ENCODE measurements around the gene MKRN2.
"Not testable (repeated sequence)": the region's sequence is repeated elsewhere in the genome, so short reads cannot be mapped to it uniquely, and the experiment has no call there.

The MKRN2 gene

DNA sequence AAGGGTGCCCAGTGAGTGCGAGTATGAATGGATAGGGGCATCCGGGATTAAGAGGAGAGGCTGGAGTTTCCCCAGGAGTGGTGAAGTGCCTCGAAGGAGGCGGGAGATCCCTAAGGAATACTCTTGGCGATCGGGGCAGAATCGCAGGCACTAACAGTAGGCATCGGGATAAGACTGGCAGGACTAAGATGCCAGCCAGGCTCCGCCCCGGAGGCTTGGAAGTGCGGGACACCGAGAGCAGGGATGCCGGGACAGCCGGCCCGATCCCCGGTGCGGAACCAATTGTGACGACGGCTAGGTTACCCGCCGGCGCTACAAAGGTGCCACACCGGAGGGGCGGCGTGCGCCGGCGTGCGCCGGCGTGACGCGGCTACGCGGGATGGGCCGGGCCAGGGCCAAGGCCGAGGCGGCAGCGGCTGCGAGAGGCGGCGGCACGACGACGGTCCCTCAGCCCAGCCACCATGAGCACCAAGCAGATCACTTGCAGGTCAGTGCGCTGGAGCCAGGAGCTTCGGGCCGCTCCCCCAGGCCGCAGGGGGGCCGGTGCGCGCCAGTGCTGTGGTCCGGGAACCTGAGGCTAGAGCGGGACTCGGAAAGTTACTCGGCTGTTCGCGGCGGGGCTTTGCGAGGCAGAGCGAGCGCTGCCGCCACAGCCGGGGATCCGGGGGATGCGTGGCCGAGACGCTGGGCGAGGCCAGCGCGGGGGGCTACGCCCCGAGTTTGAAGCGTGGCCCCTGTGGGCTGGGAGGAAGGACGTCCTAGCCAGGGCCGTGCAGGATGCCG lies at the start of gene MKRN2:
Gene MKRN2 (plus strand): TSS at position 398 of the 783 bp plus-strand sequence. CDS start 64 bp downstream, at position 462.
- DNase-seq (ENCODE audit: extremely low spot score, insufficient read length, low read depth): peak; percentile 75
- peak; percentile 89 for FAIRE-seq

GRCh38 chr3:12507591-12508281 lies 49.2 kb upstream of the MKRN2 start:
- FAIRE-seq (no peak), DNase-seq (ENCODE audit: extremely low spot score, insufficient read length, low read depth) (no peak)

DNA sequence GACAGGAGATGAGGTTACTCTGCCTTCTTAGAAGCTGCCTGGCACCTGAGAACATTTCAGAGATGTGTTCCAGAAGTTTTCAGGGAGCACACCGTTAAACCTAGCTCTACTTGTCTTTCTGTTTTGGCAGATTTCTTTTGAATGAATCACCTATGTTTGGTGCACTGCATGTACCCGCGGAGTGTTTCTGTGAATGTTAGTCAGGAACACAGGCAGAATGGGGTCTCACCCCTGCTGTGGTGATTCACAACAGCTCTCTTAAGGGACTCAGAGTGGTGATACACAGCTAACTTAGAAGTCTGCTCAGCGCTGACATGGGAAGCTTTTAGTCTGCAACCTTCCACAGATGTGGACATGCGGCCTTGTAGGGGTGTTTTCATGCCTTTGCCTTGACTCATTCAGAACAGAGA lies 48.6 kb upstream of the MKRN2 start:
- FAIRE-seq: no peak
- no peak for DNase-seq (ENCODE audit: extremely low spot score, insufficient read length, low read depth)

DNA sequence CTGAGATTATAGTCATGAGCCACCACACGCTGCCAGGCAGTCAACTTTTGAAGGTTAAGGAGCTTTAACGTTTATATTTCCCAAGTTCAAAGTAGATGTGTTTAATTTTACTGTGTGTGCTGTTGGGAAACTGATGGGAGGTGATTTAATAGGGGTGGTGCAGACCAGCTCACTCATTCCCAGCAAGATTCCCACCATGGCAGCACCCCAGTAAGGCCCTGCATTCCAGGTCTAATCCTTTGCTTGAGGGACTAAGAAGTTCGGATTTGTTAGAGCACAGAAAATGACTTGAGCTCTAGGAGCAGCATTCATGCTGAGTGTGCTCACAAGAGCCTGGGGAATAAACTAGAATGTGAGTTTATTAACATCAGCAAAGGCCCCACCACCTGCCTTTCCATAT lies 47.4 kb upstream of the MKRN2 start:
- no peak for FAIRE-seq
- DNase-seq (ENCODE audit: extremely low spot score, insufficient read length, low read depth): no peak

DNA sequence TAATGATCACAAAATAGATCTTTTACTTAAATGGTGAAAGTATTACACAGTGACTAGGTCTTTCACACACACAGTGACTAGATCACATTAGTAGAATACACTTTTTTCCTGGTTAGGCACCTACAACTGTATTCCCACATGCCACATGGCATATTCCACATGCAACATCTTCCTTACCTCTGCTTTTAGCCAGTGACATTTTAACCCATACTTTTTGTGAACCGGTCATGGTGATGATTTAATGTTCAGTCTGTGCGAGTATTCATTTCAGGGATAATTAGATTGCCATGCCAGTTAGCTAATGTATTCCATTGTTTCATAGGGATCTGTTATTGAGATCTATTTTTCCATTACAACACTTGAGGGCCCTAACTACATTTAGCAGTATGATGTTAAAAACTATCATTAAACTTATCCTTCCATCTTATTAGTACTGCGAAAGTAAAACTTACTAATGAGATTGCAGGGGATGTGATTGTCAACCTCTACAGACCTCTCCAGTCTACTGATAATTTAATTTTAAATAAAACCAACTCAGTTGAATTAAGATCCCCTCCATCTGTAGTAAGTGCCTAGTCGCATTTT lies 44.3 kb upstream of the MKRN2 start:
- no peak for DNase-seq (ENCODE audit: extremely low spot score, insufficient read length, low read depth)
- no peak for FAIRE-seq

DNA sequence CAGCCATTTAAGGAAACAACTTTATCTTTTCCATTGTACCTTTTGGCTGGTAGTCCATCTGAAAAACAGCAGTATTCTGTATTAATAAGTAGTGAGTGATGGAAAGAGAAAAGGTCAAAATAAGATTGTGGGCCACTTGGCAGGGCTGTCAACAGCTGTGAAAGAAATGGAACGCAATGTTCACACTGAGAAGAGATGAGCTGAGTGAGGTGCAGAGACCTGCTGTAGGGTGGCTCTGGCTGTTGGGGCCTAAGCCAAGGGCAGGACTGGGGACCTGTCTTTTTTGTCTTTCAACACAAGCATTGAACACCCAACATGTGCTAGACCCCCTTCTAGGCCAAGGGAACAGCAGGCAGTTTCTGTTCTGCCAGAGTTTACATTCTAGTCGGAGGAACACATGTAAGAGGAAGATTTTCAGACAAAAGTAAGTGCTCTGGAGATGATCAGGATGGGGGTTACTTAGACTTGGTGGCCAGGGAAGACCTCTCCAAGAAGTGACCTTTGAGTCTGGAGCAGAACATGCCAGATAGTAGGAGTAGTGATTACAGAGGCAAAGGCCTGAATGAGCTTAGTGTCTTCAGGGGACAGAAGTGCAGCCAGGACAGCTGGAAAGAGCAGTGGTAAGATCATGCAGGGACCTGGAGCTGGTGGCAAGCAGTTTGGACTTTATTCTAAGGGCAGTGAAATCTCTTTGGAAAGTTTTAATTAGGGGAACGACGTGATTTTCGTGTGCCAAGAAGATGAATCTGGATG lies 43.0 kb upstream of the MKRN2 start:
- DNase-seq (ENCODE audit: extremely low spot score, insufficient read length, low read depth) (no peak), FAIRE-seq (no peak)

- no peak for DNase-seq (ENCODE audit: extremely low spot score, insufficient read length, low read depth)
- FAIRE-seq: no peak
Measured at GRCh38 chr3:12515631-12516030, 41.3 kb upstream of the MKRN2 start.

- DNase-seq (ENCODE audit: extremely low spot score, insufficient read length, low read depth) (no peak), FAIRE-seq (no peak)
Measured at GRCh38 chr3:12516873-12517272, 40.0 kb upstream of the MKRN2 start.

DNA sequence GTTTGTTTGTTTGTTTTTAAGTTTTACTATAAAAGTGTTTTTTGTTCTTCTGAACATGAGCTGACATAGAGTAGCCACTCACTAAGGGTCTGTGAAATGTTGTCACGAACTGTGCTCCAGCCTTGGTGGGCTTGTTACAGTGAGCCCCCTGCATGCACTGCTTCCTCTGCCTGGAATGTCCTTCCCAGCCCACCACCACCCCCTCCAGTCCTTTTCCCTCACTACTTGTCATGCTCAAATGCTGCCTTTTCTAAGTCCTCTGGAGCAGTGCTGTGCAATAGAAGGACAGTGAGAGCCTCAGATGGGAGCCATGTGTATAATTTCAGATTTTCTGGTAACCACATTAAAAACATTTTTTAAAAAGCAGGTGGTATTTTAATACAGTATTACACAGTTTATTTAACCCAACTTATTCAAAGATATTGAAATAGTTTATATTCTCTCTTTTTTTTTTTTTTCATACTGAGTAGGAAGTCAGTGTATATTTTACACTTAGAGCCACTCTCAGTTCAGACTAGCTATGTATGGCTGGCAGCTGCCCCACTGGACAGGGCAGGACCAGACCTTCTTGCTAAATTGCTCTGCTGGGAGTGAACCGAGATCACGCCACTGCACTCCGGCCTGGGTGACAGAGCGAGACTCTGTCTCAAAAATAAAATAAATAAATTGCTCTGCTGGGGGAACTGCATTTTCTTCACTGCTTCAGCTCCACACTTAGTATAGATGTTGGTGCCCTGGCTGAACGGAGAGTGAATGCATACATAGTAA lies 38.4 kb upstream of the MKRN2 start:
- FAIRE-seq: no peak
- no peak for DNase-seq (ENCODE audit: extremely low spot score, insufficient read length, low read depth)

GRCh38 chr3:12521010-12521409 lies 35.9 kb upstream of the MKRN2 start:
- FAIRE-seq: no peak
- no peak for DNase-seq (ENCODE audit: extremely low spot score, insufficient read length, low read depth)

GRCh38 chr3:12522721-12523120 lies 34.2 kb upstream of the MKRN2 start:
- FAIRE-seq (no peak), DNase-seq (ENCODE audit: extremely low spot score, insufficient read length, low read depth) (no peak)

- DNase-seq (ENCODE audit: extremely low spot score, insufficient read length, low read depth) (no peak), FAIRE-seq (no peak)
Measured at GRCh38 chr3:12527757-12528143, 29.1 kb upstream of the MKRN2 start.

- FAIRE-seq: no peak
- no peak for DNase-seq (ENCODE audit: extremely low spot score, insufficient read length, low read depth)
Measured at GRCh38 chr3:12532182-12532581, 24.7 kb upstream of the MKRN2 start.

DNA sequence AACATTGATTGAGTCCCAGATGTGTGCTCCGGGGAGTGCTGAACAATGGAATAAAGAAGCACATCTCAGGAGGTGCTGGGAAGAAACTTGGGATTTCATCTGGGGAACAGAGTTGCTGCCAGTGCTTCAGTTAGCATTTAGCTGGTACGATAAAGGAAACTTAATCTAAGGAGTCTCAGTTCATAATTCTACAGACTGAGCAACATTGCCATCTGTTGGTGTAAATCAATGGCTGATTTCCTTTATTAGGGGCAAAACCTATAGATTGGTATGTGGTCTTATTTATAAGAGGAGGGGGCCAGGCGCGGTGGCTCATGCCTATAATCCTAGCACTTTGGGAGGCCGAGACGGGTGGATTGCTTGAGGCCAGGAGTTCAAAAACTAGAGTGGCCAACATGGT lies 20.5 kb upstream of the MKRN2 start:
- DNase-seq (ENCODE audit: extremely low spot score, insufficient read length, low read depth): no peak
- no peak for FAIRE-seq

DNA sequence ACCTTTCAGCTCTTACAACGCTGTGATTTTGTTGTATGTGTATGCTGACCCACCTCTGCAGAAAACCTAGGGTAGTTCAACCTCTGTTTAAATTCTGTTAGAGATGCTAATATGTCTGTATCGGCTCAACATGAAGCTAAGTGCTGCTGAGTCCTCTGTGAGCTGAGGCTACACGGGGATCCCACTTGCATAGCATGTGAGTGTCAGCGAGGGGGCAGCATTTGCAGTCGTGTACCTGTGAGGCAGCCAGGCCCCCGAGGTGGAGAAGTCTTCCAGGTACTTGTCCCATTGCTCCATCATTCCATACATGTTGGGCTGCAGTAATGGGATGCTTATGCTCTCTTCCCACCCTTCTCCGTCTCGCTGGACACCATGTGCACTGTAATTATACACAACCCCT lies 15.3 kb upstream of the MKRN2 start:
- FAIRE-seq: no peak

GRCh38 chr3:12543497-12543896 lies 13.4 kb upstream of the MKRN2 start:
- not testable (repeated sequence) for DNase-seq (ENCODE audit: extremely low spot score, insufficient read length, low read depth); FAIRE-seq

More for the DNA sequence above, 15.3 kb upstream of the MKRN2 start:
- no peak for DNase-seq (ENCODE audit: extremely low spot score, insufficient read length, low read depth)

GRCh38 chr3:12544652-12545472 lies 12.0 kb upstream of the MKRN2 start:
- no peak for FAIRE-seq
- no peak for DNase-seq (ENCODE audit: extremely low spot score, insufficient read length, low read depth)

- DNase-seq (ENCODE audit: extremely low spot score, insufficient read length, low read depth): no peak
Measured at GRCh38 chr3:12545473-12545791, 11.5 kb upstream of the MKRN2 start, which contains the start of gene MKRN2OS. Gene MKRN2OS (minus strand): TSS chr3:12545499. CDS start chr3:12545464, 35 bp downstream.

More at GRCh38 chr3:12545473-12545791, 11.5 kb upstream of the MKRN2 start, which contains the start of gene MKRN2OS:
- FAIRE-seq: no peak
